PFSK-1 (cell line): ENCODE results near the gene NUF2.

Source experiments
- FOXP2 ChIP-seq: optimal IDR thresholded peaks from 2 replicates; pipeline ENCODE3; 2011; ENCODE audit warnings: borderline replicate concordance, control low read depth, inconsistent platforms; ENCODE audit not compliant: insufficient read depth; ENCODE audit errors: extremely low read length, extremely low read depth
- POLR2AphosphoS5 ChIP-seq: IDR thresholded peaks from 2 replicates; pipeline ENCODE4 v1.6.1; 2012; ENCODE audit warnings: low read depth, mild to moderate bottlenecking, control low read depth, low read length, moderate library complexity
- SIN3A ChIP-seq: IDR thresholded peaks from 2 replicates; pipeline ENCODE4 v1.6.1; 2012; ENCODE audit warnings: mild to moderate bottlenecking, low read length, moderate library complexity, borderline replicate concordance; ENCODE audit not compliant: insufficient read depth
- TAF1 ChIP-seq: IDR thresholded peaks from 2 replicates; pipeline ENCODE4 v1.6.1; 2012; ENCODE audit warnings: low read length, control low read depth, borderline replicate concordance; ENCODE audit not compliant: insufficient read depth
- TF ChIP-seq, protein P1 (sequence below), 2 experiments: IDR thresholded peaks; 2 replicates each; pipeline versions ENCODE4 v1.6.1 to v1.8.0; 2011 to 2012; ENCODE audit warnings: low read depth in 2 of 2, low read length in 2 of 2, control low read depth in 1 of 2, inconsistent platforms in 1 of 2, mild to moderate bottlenecking in 1 of 2, moderate library complexity in 1 of 2; ENCODE audit not compliant: insufficient read depth in 1 of 2

The NUF2 gene

DNA sequence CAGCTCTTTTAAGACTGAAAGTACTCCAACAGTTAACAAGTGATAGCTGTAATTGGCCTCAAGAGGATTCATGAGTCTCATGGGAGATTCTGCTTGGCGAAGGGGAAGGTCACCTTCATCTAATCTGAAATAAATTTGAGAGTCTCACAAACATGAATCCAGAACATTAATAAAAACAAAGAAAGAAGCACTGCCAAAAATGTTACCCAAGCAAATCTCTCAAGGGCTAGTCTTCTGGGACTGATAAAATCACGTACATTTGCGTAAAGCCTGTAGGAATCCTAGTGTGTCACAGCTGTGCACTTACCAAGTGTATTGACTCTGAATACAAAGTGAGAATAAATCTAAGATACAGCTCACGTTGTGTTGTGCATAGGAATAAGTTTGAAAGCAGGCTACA is 21.2 kb upstream of the NUF2 start:
- TF ChIP-seq POLR2AphosphoS5 (no peak), SIN3A (no peak), FOXP2 (no peak), TAF1 (no peak)
- TF ChIP-seq, protein P1, sequence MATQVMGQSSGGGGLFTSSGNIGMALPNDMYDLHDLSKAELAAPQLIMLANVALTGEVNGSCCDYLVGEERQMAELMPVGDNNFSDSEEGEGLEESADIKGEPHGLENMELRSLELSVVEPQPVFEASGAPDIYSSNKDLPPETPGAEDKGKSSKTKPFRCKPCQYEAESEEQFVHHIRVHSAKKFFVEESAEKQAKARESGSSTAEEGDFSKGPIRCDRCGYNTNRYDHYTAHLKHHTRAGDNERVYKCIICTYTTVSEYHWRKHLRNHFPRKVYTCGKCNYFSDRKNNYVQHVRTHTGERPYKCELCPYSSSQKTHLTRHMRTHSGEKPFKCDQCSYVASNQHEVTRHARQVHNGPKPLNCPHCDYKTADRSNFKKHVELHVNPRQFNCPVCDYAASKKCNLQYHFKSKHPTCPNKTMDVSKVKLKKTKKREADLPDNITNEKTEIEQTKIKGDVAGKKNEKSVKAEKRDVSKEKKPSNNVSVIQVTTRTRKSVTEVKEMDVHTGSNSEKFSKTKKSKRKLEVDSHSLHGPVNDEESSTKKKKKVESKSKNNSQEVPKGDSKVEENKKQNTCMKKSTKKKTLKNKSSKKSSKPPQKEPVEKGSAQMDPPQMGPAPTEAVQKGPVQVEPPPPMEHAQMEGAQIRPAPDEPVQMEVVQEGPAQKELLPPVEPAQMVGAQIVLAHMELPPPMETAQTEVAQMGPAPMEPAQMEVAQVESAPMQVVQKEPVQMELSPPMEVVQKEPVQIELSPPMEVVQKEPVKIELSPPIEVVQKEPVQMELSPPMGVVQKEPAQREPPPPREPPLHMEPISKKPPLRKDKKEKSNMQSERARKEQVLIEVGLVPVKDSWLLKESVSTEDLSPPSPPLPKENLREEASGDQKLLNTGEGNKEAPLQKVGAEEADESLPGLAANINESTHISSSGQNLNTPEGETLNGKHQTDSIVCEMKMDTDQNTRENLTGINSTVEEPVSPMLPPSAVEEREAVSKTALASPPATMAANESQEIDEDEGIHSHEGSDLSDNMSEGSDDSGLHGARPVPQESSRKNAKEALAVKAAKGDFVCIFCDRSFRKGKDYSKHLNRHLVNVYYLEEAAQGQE (IDR thresholded peaks at IDR 0.05; ENCODE audit: insufficient read depth in 1 of 2, low read depth in 2 of 2, low read length in 2 of 2), result no peak

DNA sequence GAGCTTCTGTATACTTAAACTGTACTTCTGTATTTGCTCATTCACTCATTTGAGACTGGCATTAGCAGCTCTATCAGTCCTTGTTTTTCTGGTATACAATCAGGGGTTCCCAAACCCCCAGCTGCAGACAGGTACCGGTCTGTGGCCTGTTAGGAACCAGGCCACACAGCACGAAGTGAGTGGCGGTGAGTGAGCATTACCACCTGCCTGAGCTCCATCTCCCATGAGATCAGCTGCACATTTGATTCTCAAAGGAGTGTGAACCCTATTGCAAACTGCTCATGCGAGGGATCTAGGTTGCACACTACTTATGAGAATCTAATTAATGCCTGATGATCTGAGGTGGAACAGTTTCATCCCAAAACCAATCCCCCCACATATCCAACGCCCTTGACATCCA is 18.2 kb upstream of the NUF2 start:
- TF ChIP-seq TAF1 (no peak), SIN3A (no peak), FOXP2 (no peak), POLR2AphosphoS5 (no peak)
- TF ChIP-seq, protein P1 (IDR thresholded peaks at IDR 0.05; ENCODE audit: insufficient read depth in 1 of 2, low read depth in 2 of 2, low read length in 2 of 2), result no peak

DNA sequence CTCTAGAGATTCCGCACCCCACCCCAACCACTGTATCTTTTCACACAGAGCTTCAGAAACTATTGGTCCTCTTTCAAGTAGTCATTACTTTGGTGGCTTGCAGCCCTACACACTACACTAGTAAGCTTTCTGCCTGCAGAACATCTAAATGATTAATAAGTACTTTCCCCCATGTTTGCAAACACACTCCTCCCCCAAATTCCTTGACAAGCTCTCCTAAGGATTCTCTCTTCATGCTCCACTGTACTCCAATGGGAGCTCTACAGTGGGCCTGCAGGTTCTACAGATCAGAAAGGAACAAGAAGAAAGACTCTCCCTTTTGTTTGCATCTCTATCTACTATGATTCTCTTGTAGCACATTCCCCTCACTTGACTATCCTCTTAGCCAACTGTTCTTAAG is 16.3 kb upstream of the NUF2 start:
- TF ChIP-seq POLR2AphosphoS5 (no peak), FOXP2 (no peak), TAF1 (no peak), SIN3A (no peak)
- TF ChIP-seq, protein P1 (IDR thresholded peaks at IDR 0.05; ENCODE audit: insufficient read depth in 1 of 2, low read depth in 2 of 2, low read length in 2 of 2), result no peak

DNA sequence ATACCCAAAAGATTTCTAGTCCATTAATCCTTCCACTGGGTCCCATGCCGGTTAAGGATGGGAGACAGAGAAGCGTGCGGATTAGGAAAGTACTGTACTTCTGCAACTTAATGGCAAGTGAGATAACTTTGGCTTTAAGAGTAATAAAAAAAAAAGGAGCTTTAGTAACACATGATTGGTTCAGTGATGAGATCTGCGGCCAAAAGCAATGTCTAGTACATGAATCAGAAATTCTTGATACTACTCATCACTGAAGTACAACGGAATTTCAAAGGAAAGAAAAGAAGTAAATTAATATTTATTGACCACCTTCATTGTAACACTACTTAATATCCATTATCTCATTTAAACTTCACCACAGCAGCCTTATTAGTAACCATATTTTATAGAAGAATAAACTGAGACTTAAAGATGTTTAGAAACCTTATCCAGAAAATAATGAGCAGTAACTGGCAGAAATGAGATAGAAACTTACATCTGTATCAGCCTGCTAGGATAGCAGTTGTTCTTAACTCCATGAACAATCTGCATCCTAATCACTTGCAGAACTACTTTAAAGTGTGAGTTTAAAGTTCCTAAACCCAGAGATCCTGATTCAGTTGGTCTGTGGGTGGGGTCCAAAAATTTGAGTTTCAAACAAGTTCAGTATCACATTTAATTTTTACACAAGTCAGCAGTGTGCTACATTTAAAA is 14.1 kb upstream of the NUF2 start:
- TF ChIP-seq, protein P1 (IDR thresholded peaks at IDR 0.05; ENCODE audit: insufficient read depth in 1 of 2, low read depth in 2 of 2, low read length in 2 of 2), result no peak
- no peak for TF ChIP-seq FOXP2
- no peak for TF ChIP-seq POLR2AphosphoS5
- no peak for TF ChIP-seq SIN3A
- no peak for TF ChIP-seq TAF1
